Prostate gland (tissue), 1 donor: Measurements from ENCODE around the gene FBP1.

Source experiments
- POLR2A ChIP-seq: fragments of 450-650 bp; IDR thresholded peaks from one replicate; pipeline ENCODE4 v1.6.1; 2016; ENCODE audit warnings: antibody characterized with exemption, mild to moderate bottlenecking
- POLR2AphosphoS5 ChIP-seq: sonication (generic); formaldehyde crosslinking; IDR thresholded peaks from one replicate; pipeline ENCODE4 v1.6.1; 2017; ENCODE audit warnings: antibody characterized with exemption

- no peak for TF ChIP-seq POLR2AphosphoS5
- TF ChIP-seq POLR2A = no peak
Observed at GRCh38 chr9:94630281-94630680, 9.0 kb downstream of the FBP1 start.
